NB4 (cell line): Measurements from ENCODE around the gene ZBTB12.
"Not testable (repeated sequence)": the region's sequence is repeated elsewhere in the genome, so short reads cannot be mapped to it uniquely, and the experiment has no call there.

Experiments used
- DNase-seq: peaks from one replicate; pipeline ENCODE4 v3.0.0; 2010; ENCODE audit warnings: low read depth
- H3K4me3 ChIP-seq: one replicate; pipeline ENCODE4 v1.5.1; 2011; ENCODE audit warnings: mild to moderate bottlenecking, low read depth, low read length, moderate library complexity
- CTCF ChIP-seq: IDR thresholded peaks from one replicate; pipeline ENCODE4 v1.5.1; 2012; ENCODE audit warnings: low read depth, low read length
- MAX ChIP-seq: IDR thresholded peaks from 2 replicates; pipeline ENCODE4 v1.6.1; 2011; ENCODE audit warnings: low read depth, low read length
- MYC ChIP-seq: IDR thresholded peaks from 2 replicates; pipeline ENCODE4 v1.6.1; 2011; ENCODE audit warnings: low read depth, low read length
- POLR2A ChIP-seq: IDR thresholded peaks from 2 replicates; pipeline ENCODE4 v1.6.1; 2011; ENCODE audit warnings: mild to moderate bottlenecking; ENCODE audit not compliant: insufficient read length; ENCODE audit errors: extremely low read depth

Gene ZBTB12

GRCh38 chr6:31874836-31875572 lies 26.9 kb downstream of the ZBTB12 start:
- DNase-seq, result no peak

DNA sequence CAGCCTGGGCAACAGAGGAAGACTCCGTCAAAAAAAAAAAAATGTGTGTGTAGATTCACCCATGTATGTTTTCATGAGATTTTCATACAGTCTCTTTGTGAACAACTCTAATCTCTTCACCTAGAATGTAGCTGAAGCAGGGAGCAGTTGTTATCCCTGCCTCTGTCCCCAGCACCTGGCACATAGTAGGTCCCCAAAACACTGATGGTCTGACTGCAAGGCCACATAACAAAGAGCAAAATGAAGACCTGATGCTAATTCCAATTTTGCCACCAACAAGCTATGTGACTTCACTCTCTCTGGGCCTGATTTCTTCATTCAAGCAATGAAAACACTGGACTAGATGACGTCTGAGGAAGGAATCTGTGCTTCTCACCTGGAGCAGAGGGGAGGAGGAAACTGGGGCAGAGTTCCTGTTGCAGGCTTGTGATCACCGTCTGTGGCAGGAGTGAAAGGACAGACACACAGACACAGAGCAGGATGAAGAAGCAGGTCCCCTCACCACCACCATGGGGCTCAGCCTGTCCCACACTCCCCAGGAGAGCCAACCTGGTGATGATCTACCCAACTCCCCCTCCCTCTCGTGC lies 27.7 kb downstream of the ZBTB12 start:
- DNase-seq, result no peak
- TF ChIP-seq MYC, result no peak
- TF ChIP-seq MAX, result no peak
- TF ChIP-seq POLR2A, result no peak
- no peak for TF ChIP-seq CTCF
- H3K4me3 ChIP-seq, result no peak overlapping the region

More at GRCh38 chr6:31874836-31875572, 26.9 kb downstream of the ZBTB12 start:
- TF ChIP-seq MAX, result no peak
- no peak overlapping the region for H3K4me3 ChIP-seq

GRCh38 chr6:31871046-31871659 lies 30.7 kb downstream of the ZBTB12 start:
- TF ChIP-seq POLR2A (no peak), CTCF (no peak), MAX (no peak), MYC (no peak)
- H3K4me3 ChIP-seq, result no peak overlapping the region
- DNase-seq, result no peak

GRCh38 chr6:31870385-31870921 lies 31.4 kb downstream of the ZBTB12 start:
- DNase-seq, result peak; percentile 30
- TF ChIP-seq CTCF (peak; percentile 25), POLR2A (no peak)
- no peak overlapping the region for H3K4me3 ChIP-seq

DNA sequence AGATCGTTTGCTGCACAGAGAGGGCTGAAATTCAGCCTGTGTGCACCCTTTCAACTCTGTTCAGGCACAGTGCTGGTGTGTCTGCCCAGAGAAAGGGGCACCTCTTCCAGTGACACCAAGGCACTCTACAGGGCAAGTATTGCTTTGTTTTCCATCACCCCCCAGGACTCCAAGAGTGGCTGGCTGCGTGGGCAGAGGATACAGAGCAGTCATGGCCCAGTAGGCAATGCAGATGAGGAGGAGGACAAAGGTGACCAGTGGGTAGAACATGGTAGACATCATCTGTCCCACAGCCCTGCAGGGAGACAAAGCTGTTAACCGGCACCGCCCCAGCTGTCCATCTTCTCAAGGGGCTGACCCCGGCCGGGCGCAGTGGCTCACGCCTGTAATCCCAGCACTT lies 32.5 kb downstream of the ZBTB12 start:
- no peak for TF ChIP-seq POLR2A
- TF ChIP-seq MYC, result no peak
- TF ChIP-seq CTCF, result no peak
- no peak overlapping the region for H3K4me3 ChIP-seq
- DNase-seq, result no peak

DNA sequence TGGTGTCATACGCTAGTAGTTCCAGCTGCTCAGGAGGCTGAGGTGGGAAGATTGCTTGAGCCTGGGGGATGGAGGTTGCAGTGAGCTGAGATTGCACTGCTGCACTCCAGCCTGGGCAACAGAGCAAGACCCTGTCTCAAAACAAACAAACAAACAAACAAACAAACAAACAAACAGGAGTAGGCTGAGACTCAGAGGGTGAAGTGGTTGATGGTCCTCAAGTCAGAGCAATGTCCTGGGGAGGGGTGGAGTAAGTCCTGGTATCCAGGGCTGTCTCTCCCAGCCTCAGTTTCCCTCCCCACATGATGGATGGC lies 33.3 kb downstream of the ZBTB12 start:
- DNase-seq, H3K4me3 ChIP-seq: not testable (repeated sequence)
